GM12878 (cell line): Measurements from ENCODE around the gene SPIC. TPM values are rescaled to one million over a fixed set of nuclear protein-coding genes. Genes with fewer than 3 reads are reported as not detected.

Experiments used
- ATAC-seq: fragments of 200-7000 bp; cut with Tn5 transposase; 3 replicates; pipeline ENCODE4 v1.9.1; 2020; ENCODE audit warnings: mild to moderate bottlenecking, moderate library complexity
- BruUV-seq: library from RNA; stranded (reverse); fragments of 400-500 nt; replicated peaks from 2 replicates; lab custom pipeline; 2021; lab: Mats Ljungman, UMichigan
- CTCF ChIA-PET: fragments of 300-600 bp; sonication (Branson Sonifier 250); formaldehyde crosslinking; extraction: SDS; loops from one replicate; lab custom pipeline; 2021; ENCODE audit warnings: inconsistent platforms; lab: Yijun Ruan, JAX
- POLR2A ChIA-PET: fragments of 350-600 bp; formaldehyde crosslinking; extraction: SDS; loops from one replicate; lab custom pipeline; 2021; ENCODE audit warnings: inconsistent platforms; lab: Charles Lee
- RAD21 ChIA-PET: fragments of 300-600 bp; sonication (Branson Sonifier 250); formaldehyde crosslinking; loops from one replicate; lab custom pipeline; 2023; ENCODE audit warnings: antibody characterized with exemption; ENCODE audit not compliant: unreplicated experiment; lab: Charles Lee
- SMC1A ChIA-PET: fragments of 300-600 bp; sonication (Branson Sonifier 250); formaldehyde crosslinking; loops from one replicate; lab custom pipeline; 2023; ENCODE audit not compliant: unreplicated experiment, uncharacterized antibody; lab: Charles Lee
- DNase-seq: peaks from one replicate; pipeline ENCODE4 v3.0.0-alpha.2; 2011; ENCODE audit warnings: low read depth, low spot score
- FAIRE-seq: peaks from 3 replicates; lab custom pipeline; 2011; peaks lifted over from hg19 to GRCh38; lab: Jason Lieb, UNC
- H2AFZ ChIP-seq: 2 replicates; pipeline ENCODE4 v1.6.0; 2011; ENCODE audit warnings: low read depth, low read length, control low read depth; ENCODE audit not compliant: control insufficient read depth
- H3K27ac ChIP-seq: 2 replicates; pipeline ENCODE4 v1.5.1; 2011; ENCODE audit warnings: control low read depth; ENCODE audit not compliant: control insufficient read depth, insufficient read depth
- H3K27me3 ChIP-seq, 2 experiments: replicated peaks in 1 of 2; 2 replicates each; pipeline versions ENCODE4 v1.6.0 to v1.6.1; 2011; ENCODE audit warnings: low read length in 1 of 2; ENCODE audit not compliant: control insufficient read depth in 2 of 2, insufficient read depth in 2 of 2
- H3K36me3 ChIP-seq, 2 experiments: 2 replicates each; pipeline ENCODE4 v1.5.1; 2011; ENCODE audit warnings: low read length in 1 of 2; ENCODE audit not compliant: control insufficient read depth in 2 of 2, insufficient read depth in 2 of 2
- H3K4me1 ChIP-seq: 2 replicates; pipeline ENCODE4 v1.6.1; 2011; ENCODE audit warnings: mild to moderate bottlenecking, low read length, moderate library complexity, mixed read lengths; ENCODE audit not compliant: control insufficient read depth, insufficient read depth
- H3K4me2 ChIP-seq: 2 replicates; pipeline ENCODE4 v1.6.0; 2011; ENCODE audit warnings: control low read depth; ENCODE audit not compliant: control insufficient read depth, insufficient read depth
- H3K4me3 ChIP-seq: fragments of 200-600 bp; sonication (generic); 2 replicates; pipeline ENCODE4 v1.5.1; 2016
- H3K79me2 ChIP-seq: 2 replicates; pipeline ENCODE4 v1.6.0; 2011; ENCODE audit warnings: low read length; ENCODE audit not compliant: control insufficient read depth, insufficient read depth
- H3K9ac ChIP-seq: 2 replicates; pipeline ENCODE4 v1.8.0; 2011; ENCODE audit warnings: low read length, control low read depth, mixed read lengths; ENCODE audit not compliant: control insufficient read depth, insufficient read depth
- H3K9me3 ChIP-seq: replicated peaks from 3 replicates; pipeline ENCODE4 v1.5.1; 2011; ENCODE audit warnings: mild to moderate bottlenecking, low read length; ENCODE audit not compliant: control insufficient read depth, insufficient read depth
- H4K20me1 ChIP-seq: 2 replicates; pipeline ENCODE4 v1.6.0; 2011; ENCODE audit not compliant: control insufficient read depth, insufficient read depth
- ATF2 ChIP-seq: IDR thresholded peaks from 2 replicates; pipeline ENCODE4 v1.6.1; 2012; ENCODE audit warnings: low read length, inconsistent platforms
- E2F4 ChIP-seq: IDR thresholded peaks from 2 replicates; pipeline ENCODE4 v1.6.1; 2012; ENCODE audit warnings: low read depth, low read length, improper control_type of control experiment
- GABPA ChIP-seq: IDR thresholded peaks from 2 replicates; pipeline ENCODE4 v1.6.1; 2014; ENCODE audit warnings: antibody characterized with exemption, low read depth, mild to moderate bottlenecking, inconsistent platforms
- MYC ChIP-seq: IDR thresholded peaks from 2 replicates; pipeline ENCODE4 v1.6.1; 2011; ENCODE audit warnings: mild to moderate bottlenecking, low read length, moderate library complexity, inconsistent platforms; ENCODE audit not compliant: insufficient read depth, insufficient replicate concordance, insufficient read length, severe bottlenecking
- NRF1 ChIP-seq: conservative IDR thresholded peaks from 2 replicates; pipeline ENCODE4 v1.6.1; 2011; ENCODE audit warnings: mild to moderate bottlenecking, low read depth, low read length, improper control_type of control experiment
- POU2F2 ChIP-seq: IDR thresholded peaks from 3 replicates; pipeline ENCODE4 v1.6.1; 2011; ENCODE audit warnings: low read depth, mild to moderate bottlenecking, low read length, borderline replicate concordance
- SP1 ChIP-seq: IDR thresholded peaks from one replicate; pipeline ENCODE4 v1.6.1; 2011; ENCODE audit warnings: low read depth, low read length
- TCF7 ChIP-seq: IDR thresholded peaks from 2 replicates; pipeline ENCODE4 v1.6.1; 2014; ENCODE audit warnings: antibody characterized with exemption, borderline replicate concordance
- ZBED1 ChIP-seq: IDR thresholded peaks from 2 replicates; pipeline ENCODE4 v1.6.1; 2016; ENCODE audit warnings: borderline replicate concordance
- WGBS: methylation state at CpG from one replicate; pipeline ENCODE4 v1.1.6; 2016; ENCODE audit warnings: low lambda C conversion rate; ENCODE audit not compliant: insufficient replicate concordance, insufficient coverage; ENCODE audit errors: missing lambda C conversion rate; 5-methylcytosine and 5-hydroxymethylcytosine counted together
- in situ Hi-C: fragments of 300-500 bp; cut with MboI; formaldehyde crosslinking; loops from 9 replicates; pipeline ENCODE4 v1.14.3; 2018; ENCODE audit warnings: mixed read lengths
- intact Hi-C: fragments of 100-400 bp; cut with micrococcal nuclease; formaldehyde crosslinking; loops from one replicate; pipeline ENCODE4 v1.14.2; 2022; ENCODE audit not compliant: unreplicated experiment
- polyA plus RNA-seq, 11 experiments: library from polyadenylated mRNA; depleted of rRNA in 4 of 11; unstranded in 6 of 11; stranded (reverse) in 5 of 11; fragments of >200 nt; fragmentation: Nextera tagmentation in 4 of 11; fragmentation: Illumina TruSeq in 1 of 11; extraction: Ambion mirVana in 4 of 11; extraction: Trizol in 1 of 11; gene quantifications; 1 replicate in 1 of 11; 2 replicates in 10 of 11; pipeline versions ENCODE4 v1.2.1 to v1.2.3, GENCODE V29; 2011 to 2016; ENCODE audit warnings: inconsistent platforms in 2 of 11, missing spikeins in 2 of 11, low read depth in 1 of 11
- total RNA-seq, 4 experiments: library from RNA; depleted of rRNA in 3 of 4; stranded (reverse); fragments of >200 nt in 3 of 4; fragmentation: Illumina TruSeq in 1 of 4; extraction: Trizol in 1 of 4; gene quantifications; 2 replicates each; pipeline versions ENCODE4 v1.2.1 to v1.2.3, GENCODE V29; 2013 to 2021

SPIC gene
- total and polyA plus RNA-seq, 10 of the 15 experiments (the other 5 are each of a cell fraction or from before 2014, with no cell fraction given): 0.07 to 2.2 (median 0.18) TPM; not detected in 4

- H3K4me3 ChIP-seq: no peak overlapping the region
Observed at GRCh38 chr12:101455685-101456084, 19.5 kb upstream of the SPIC start.

More at GRCh38 chr12:101455685-101456084, 19.5 kb upstream of the SPIC start:
- ATAC-seq (no peak), FAIRE-seq (no peak), DNase-seq (no peak)
- H3K27me3 ChIP-seq: no peaks in the 10 kb centered on the region
- no peaks in the 10 kb centered on the region; the same call in 2 of the 3 replicates for H3K9me3 ChIP-seq
- no peaks in the 10 kb centered on the region for H3K36me3 ChIP-seq
- H2AFZ ChIP-seq: no peak overlapping the region
- ChIA-PET RAD21 (no interaction called here), SMC1A (interaction anchor here (0.7 kb wide), 1 partner anchor 234 kb away, joined by 3 read pairs; no protein-coding TSS in a partner anchor), POLR2A (no interaction called here), CTCF (no interaction called here)
- H3K79me2 ChIP-seq: no peaks in the 10 kb centered on the region
- H4K20me1 ChIP-seq: no peaks in the 10 kb centered on the region
- no peak overlapping the region for H3K4me2 ChIP-seq
- H3K4me1 ChIP-seq: no peaks in the 10 kb centered on the region
- 18% methylated on average over 4 of the region's 4 CpGs for WGBS
- intact Hi-C loops: no loop called here
- H3K9ac ChIP-seq: no peak overlapping the region
- no TSS peak for BruUV-seq
- TF ChIP-seq SP1 (no peak), NRF1 (no peak), ZBED1 (no peak), MYC (no peak), POU2F2 (no peak), TCF7 (no peak), GABPA (no peak), E2F4 (no peak), ATF2 (no peak)
- H3K27ac ChIP-seq: no peak overlapping the region
- in situ Hi-C loops: no loop called here
